ENCODE measurements around the gene ANXA10.

The ANXA10 gene

GRCh38 chr4:168076989-168077725 is 15.2 kb upstream of the ANXA10 start:
- TF ChIP-seq POLR2AphosphoS5 (IDR thresholded peaks at IDR 0.05; ENCODE audit: low read depth, low read length), result no peak
- TF ChIP-seq REST (IDR thresholded peaks at IDR 0.05; ENCODE audit: insufficient read depth in 1 of 2, low read depth in 2 of 2, low read length in 2 of 2), result no peak
- TF ChIP-seq TAF1 (IDR thresholded peaks at IDR 0.05; ENCODE audit: borderline replicate concordance, insufficient read depth, low read length), result no peak
- TF ChIP-seq FOXP2 (optimal IDR thresholded peaks at IDR 0.05; ENCODE audit: borderline replicate concordance, extremely low read depth, extremely low read length, insufficient read depth), result no peak
- no peak for TF ChIP-seq SIN3A (IDR thresholded peaks at IDR 0.05; ENCODE audit: borderline replicate concordance, insufficient read depth, low read length)

DNA sequence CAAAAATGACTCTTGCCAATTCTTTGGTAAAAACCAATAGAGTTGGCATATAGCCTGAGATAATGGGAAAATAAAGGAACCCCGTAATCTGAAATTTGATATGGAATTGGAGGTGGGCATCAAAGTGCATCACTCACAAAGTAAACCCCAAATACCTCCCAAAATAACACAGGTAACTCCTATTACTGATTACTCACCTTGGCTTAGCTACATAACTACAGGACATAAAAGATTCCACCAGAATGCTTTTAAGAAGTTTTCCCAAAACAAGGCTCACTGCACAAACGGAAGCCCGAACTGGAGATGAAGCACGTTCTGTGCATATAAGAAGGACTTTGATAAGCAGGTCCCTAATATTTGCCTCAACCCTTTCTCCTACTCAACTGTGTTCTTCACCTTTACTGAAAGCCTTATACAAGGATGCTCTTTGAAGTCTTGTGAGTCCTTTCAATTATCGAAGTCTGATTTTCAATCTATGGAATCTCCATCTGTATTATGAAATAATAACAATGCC is 14.6 kb upstream of the ANXA10 start:
- TF ChIP-seq POLR2AphosphoS5 (IDR thresholded peaks at IDR 0.05; ENCODE audit: low read depth, low read length), result no peak
- no peak for TF ChIP-seq SIN3A (IDR thresholded peaks at IDR 0.05; ENCODE audit: borderline replicate concordance, insufficient read depth, low read length)
- TF ChIP-seq TAF1 (IDR thresholded peaks at IDR 0.05; ENCODE audit: borderline replicate concordance, insufficient read depth, low read length), result no peak
- TF ChIP-seq REST (IDR thresholded peaks at IDR 0.05; ENCODE audit: insufficient read depth in 1 of 2, low read depth in 2 of 2, low read length in 2 of 2), result no peak
- TF ChIP-seq FOXP2 (optimal IDR thresholded peaks at IDR 0.05; ENCODE audit: borderline replicate concordance, extremely low read depth, extremely low read length, insufficient read depth), result no peak

GRCh38 chr4:168082379-168082778 is 10.0 kb upstream of the ANXA10 start:
- TF ChIP-seq FOXP2 (optimal IDR thresholded peaks at IDR 0.05; ENCODE audit: borderline replicate concordance, extremely low read depth, extremely low read length, insufficient read depth) (no peak), TAF1 (IDR thresholded peaks at IDR 0.05; ENCODE audit: borderline replicate concordance, insufficient read depth, low read length) (no peak), REST (IDR thresholded peaks at IDR 0.05; ENCODE audit: insufficient read depth in 1 of 2, low read depth in 2 of 2, low read length in 2 of 2) (no peak), POLR2AphosphoS5 (IDR thresholded peaks at IDR 0.05; ENCODE audit: low read depth, low read length) (no peak), SIN3A (IDR thresholded peaks at IDR 0.05; ENCODE audit: borderline replicate concordance, insufficient read depth, low read length) (no peak)

DNA sequence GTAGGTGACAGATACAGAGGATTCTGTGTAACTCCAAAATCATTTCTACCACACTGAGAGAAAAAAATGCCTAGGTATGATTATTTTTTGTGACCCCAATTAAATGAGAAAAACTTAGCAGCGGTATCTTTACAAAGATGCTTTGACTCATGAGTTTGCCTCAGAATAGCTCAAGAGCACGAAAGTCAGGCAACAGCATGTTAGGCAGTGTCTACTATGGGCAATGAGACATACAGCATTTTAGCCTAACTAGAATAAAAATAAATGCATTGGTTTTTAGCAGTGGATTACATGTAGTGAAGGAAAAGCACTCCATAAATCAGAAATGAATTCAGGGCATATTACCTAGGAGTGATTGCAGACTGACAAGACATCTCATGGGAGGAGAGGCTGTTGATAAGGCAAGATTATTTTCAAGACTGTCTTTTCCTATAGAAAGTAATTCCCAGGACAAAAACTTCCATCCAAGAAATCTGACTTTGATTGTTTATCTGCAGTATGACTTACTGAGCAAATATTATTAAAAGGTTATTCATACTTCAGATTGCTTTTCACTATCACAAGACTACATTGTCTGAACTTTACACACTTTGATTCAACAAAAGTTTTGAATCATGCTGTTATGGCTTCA is 3.6 kb downstream of the ANXA10 start:
- TF ChIP-seq REST (IDR thresholded peaks at IDR 0.05; ENCODE audit: insufficient read depth in 1 of 2, low read depth in 2 of 2, low read length in 2 of 2) (no peak), TAF1 (IDR thresholded peaks at IDR 0.05; ENCODE audit: borderline replicate concordance, insufficient read depth, low read length) (no peak), SIN3A (IDR thresholded peaks at IDR 0.05; ENCODE audit: borderline replicate concordance, insufficient read depth, low read length) (no peak), FOXP2 (optimal IDR thresholded peaks at IDR 0.05; ENCODE audit: borderline replicate concordance, extremely low read depth, extremely low read length, insufficient read depth) (no peak), POLR2AphosphoS5 (IDR thresholded peaks at IDR 0.05; ENCODE audit: low read depth, low read length) (no peak)

Data from PFSK-1 (cell line).